ENCODE results near the gene ZBTB7A. TPM values are rescaled to one million over a fixed set of nuclear protein-coding genes. Genes with fewer than 3 reads are reported as not detected.

ZBTB7A gene
- total and polyA plus RNA-seq, 2 donors: 8.2 to 35.3 TPM

- Histone ChIP-seq H3K36me3 (ENCODE audit: insufficient read depth) (no peaks in the 10 kb centered on the region), H3K4me1 (ENCODE audit: insufficient read depth) (no peaks in the 10 kb centered on the region), H3K4me3 (ENCODE audit: low read depth, low read length) (no peak overlapping the region), H3K27ac (ENCODE audit: low read depth) (no peak overlapping the region)
- no peak for DNase-seq (ENCODE audit: extremely low spot score)
- WGBS: 85% methylated on average over 34 of the region's 34 CpGs
Measured at GRCh38 chr19:4023600-4024398, 42.9 kb downstream of the ZBTB7A start.

GRCh38 chr19:4019578-4019977, 47.1 kb downstream of the ZBTB7A start:
- H3K27ac ChIP-seq (ENCODE audit: low read depth): no peak overlapping the region
- no peak for DNase-seq (ENCODE audit: extremely low spot score)
- H3K4me1 ChIP-seq (ENCODE audit: insufficient read depth): no peaks in the 10 kb centered on the region
- WGBS: 64% methylated on average over 17 of the region's 17 CpGs
- H3K4me3 ChIP-seq (ENCODE audit: low read depth, low read length): no peak overlapping the region
- no peaks in the 10 kb centered on the region for H3K36me3 ChIP-seq (ENCODE audit: insufficient read depth)

GRCh38 chr19:4018775-4019504, 47.8 kb downstream of the ZBTB7A start:
- 89% methylated on average over 19 of the region's 19 CpGs for WGBS
- Histone ChIP-seq H3K4me1 (ENCODE audit: insufficient read depth) (no peaks in the 10 kb centered on the region), H3K27ac (ENCODE audit: low read depth) (no peak overlapping the region), H3K4me3 (ENCODE audit: low read depth, low read length) (no peak overlapping the region), H3K36me3 (ENCODE audit: insufficient read depth) (no peaks in the 10 kb centered on the region)
- no peak for DNase-seq (ENCODE audit: extremely low spot score)

- peaks cover 2% of the 10 kb centered on the region for H3K36me3 ChIP-seq (ENCODE audit: insufficient read depth)
- no peak overlapping the region for H3K4me3 ChIP-seq (ENCODE audit: low read depth, low read length)
- WGBS: 91% methylated on average over 22 of the region's 22 CpGs
- H3K27ac ChIP-seq (ENCODE audit: low read depth): no peak overlapping the region
- DNase-seq (ENCODE audit: extremely low spot score): no peak
- H3K4me1 ChIP-seq (ENCODE audit: insufficient read depth): no peaks in the 10 kb centered on the region
Measured at GRCh38 chr19:4018140-4018613, 48.5 kb downstream of the ZBTB7A start.

GRCh38 chr19:4016903-4017638, 49.6 kb downstream of the ZBTB7A start:
- H3K27ac ChIP-seq (ENCODE audit: low read depth): no peak overlapping the region
- H3K4me1 ChIP-seq (ENCODE audit: insufficient read depth): no peaks in the 10 kb centered on the region

GRCh38 chr19:4016486-4016885, 50.2 kb downstream of the ZBTB7A start:
- Histone ChIP-seq H3K4me3 (ENCODE audit: low read depth, low read length) (no peak overlapping the region), H3K27ac (ENCODE audit: low read depth) (no peak overlapping the region), H3K36me3 (ENCODE audit: insufficient read depth) (peaks cover 5% of the 10 kb centered on the region), H3K4me1 (ENCODE audit: insufficient read depth) (no peaks in the 10 kb centered on the region)
- DNase-seq (ENCODE audit: extremely low spot score): no peak
- 81% methylated on average over 12 of the region's 12 CpGs for WGBS

More at GRCh38 chr19:4016903-4017638, 49.6 kb downstream of the ZBTB7A start:
- H3K36me3 ChIP-seq (ENCODE audit: insufficient read depth): peaks cover 3% of the 10 kb centered on the region
- 95% methylated on average over 15 of the region's 15 CpGs for WGBS
- no peak overlapping the region for H3K4me3 ChIP-seq (ENCODE audit: low read depth, low read length)
- no peak for DNase-seq (ENCODE audit: extremely low spot score)

GRCh38 chr19:4015705-4016402, 50.8 kb downstream of the ZBTB7A start:
- no peaks in the 10 kb centered on the region for H3K4me1 ChIP-seq (ENCODE audit: insufficient read depth)
- peaks cover 5% of the 10 kb centered on the region for H3K36me3 ChIP-seq (ENCODE audit: insufficient read depth)
- no peak overlapping the region for H3K4me3 ChIP-seq (ENCODE audit: low read depth, low read length)
- DNase-seq (ENCODE audit: extremely low spot score): peak; percentile 13
- H3K27ac ChIP-seq (ENCODE audit: low read depth): no peak overlapping the region
- WGBS: 33% methylated on average over 37 of the region's 37 CpGs

GRCh38 chr19:4014541-4015491, 51.9 kb downstream of the ZBTB7A start:
- Histone ChIP-seq H3K4me3 (ENCODE audit: low read depth, low read length) (no peak overlapping the region), H3K27ac (ENCODE audit: low read depth) (no peak overlapping the region), H3K4me1 (ENCODE audit: insufficient read depth) (no peaks in the 10 kb centered on the region), H3K36me3 (ENCODE audit: insufficient read depth) (peaks cover 5% of the 10 kb centered on the region)
- DNase-seq (ENCODE audit: extremely low spot score): no peak
- 62% methylated on average over 25 of the region's 25 CpGs for WGBS

- DNase-seq (ENCODE audit: extremely low spot score): no peak
- peaks cover 5% of the 10 kb centered on the region for H3K36me3 ChIP-seq (ENCODE audit: insufficient read depth)
- WGBS: 88% methylated on average over 20 of the region's 20 CpGs
- no peak overlapping the region for H3K27ac ChIP-seq (ENCODE audit: low read depth)
- H3K4me3 ChIP-seq (ENCODE audit: low read depth, low read length): no peak overlapping the region
- H3K4me1 ChIP-seq (ENCODE audit: insufficient read depth): no peaks in the 10 kb centered on the region
Measured at GRCh38 chr19:4013886-4014540, 52.7 kb downstream of the ZBTB7A start.

GRCh38 chr19:4012975-4013634, 53.6 kb downstream of the ZBTB7A start:
- H3K4me1 ChIP-seq (ENCODE audit: insufficient read depth): no peaks in the 10 kb centered on the region
- no peak for DNase-seq (ENCODE audit: extremely low spot score)
- no peak overlapping the region for H3K4me3 ChIP-seq (ENCODE audit: low read depth, low read length)
- WGBS: 95% methylated on average over 33 of the region's 33 CpGs
- H3K27ac ChIP-seq (ENCODE audit: low read depth): no peak overlapping the region
- H3K36me3 ChIP-seq (ENCODE audit: insufficient read depth): peaks cover 5% of the 10 kb centered on the region

- Histone ChIP-seq H3K36me3 (ENCODE audit: insufficient read depth) (peaks cover 5% of the 10 kb centered on the region), H3K27ac (ENCODE audit: low read depth) (no peak overlapping the region), H3K4me3 (ENCODE audit: low read depth, low read length) (no peak overlapping the region), H3K4me1 (ENCODE audit: insufficient read depth) (no peaks in the 10 kb centered on the region)
- DNase-seq (ENCODE audit: extremely low spot score): no peak
- 80% methylated on average over 27 of the region's 27 CpGs for WGBS
Measured at GRCh38 chr19:4012092-4012974, 54.4 kb downstream of the ZBTB7A start.
